ENCODE results near the gene FGF14.
A peak's percentile ranks its signal among the peaks of the same experiment; 100 is the strongest.

Gene FGF14

GRCh38 chr13:101706651-101707050, 695.2 kb downstream of the FGF14 start:
- DNase-seq: peak; percentile 89

- DNase-seq: no peak
These were observed 698.0 kb downstream of the FGF14 start for GRCh38 chr13:101703838-101704237.

- no peak for DNase-seq
These were observed 698.8 kb downstream of the FGF14 start for GRCh38 chr13:101703081-101703480.

GRCh38 chr13:101700598-101700997, 701.2 kb downstream of the FGF14 start:
- no peak for DNase-seq

GRCh38 chr13:101698400-101698799, 703.4 kb downstream of the FGF14 start:
- DNase-seq: peak; percentile 64

GRCh38 chr13:101697745-101698144, 704.1 kb downstream of the FGF14 start:
- DNase-seq: no peak

- peak; percentile 16 for DNase-seq
These were observed 705.9 kb downstream of the FGF14 start for GRCh38 chr13:101695870-101696516.

- DNase-seq: peak; percentile 58
These were observed 710.4 kb downstream of the FGF14 start for GRCh38 chr13:101691341-101691860.

GRCh38 chr13:101690871-101691270, 711.0 kb downstream of the FGF14 start:
- no peak for DNase-seq

GRCh38 chr13:101686003-101686402, 715.8 kb downstream of the FGF14 start:
- no peak for DNase-seq

GRCh38 chr13:101681834-101682233, 720.0 kb downstream of the FGF14 start:
- DNase-seq: no peak

GRCh38 chr13:101673360-101674105, 728.3 kb downstream of the FGF14 start:
- no peak for DNase-seq

- DNase-seq: no peak
These were observed 740.0 kb downstream of the FGF14 start for GRCh38 chr13:101661839-101662238.
